Measurements from ENCODE around the gene SLBP.

SLBP gene

GRCh38 chr4:1743551-1743950, 31.4 kb upstream of the SLBP start:
- Histone ChIP-seq H3K4me1 (no peaks in the 10 kb centered on the region), H2AFZ (no peak overlapping the region), H3K4me3 (ENCODE audit: low read depth, low read length) (no peak overlapping the region), H3K9ac (no peak overlapping the region), H3K4me2 (ENCODE audit: low read length) (no peak overlapping the region), H3K36me3 (ENCODE audit: control insufficient read depth, insufficient read depth, low read length) (no peaks in the 10 kb centered on the region), H3K27ac (no peak overlapping the region), H3K79me2 (no peaks in the 10 kb centered on the region), H3K9me3 (ENCODE audit: control insufficient read depth, low read length) (no peaks in the 10 kb centered on the region), H3K27me3 (ENCODE audit: control insufficient read depth, insufficient read depth, low read length) (no peaks in the 10 kb centered on the region)
- no peak for TF ChIP-seq CTCF (IDR thresholded peaks at IDR 0.05)

- no peaks in the 10 kb centered on the region for H3K9me3 ChIP-seq (ENCODE audit: control insufficient read depth, low read length)
- no peak overlapping the region for H2AFZ ChIP-seq
- H3K4me1 ChIP-seq = no peaks in the 10 kb centered on the region
- H3K27ac ChIP-seq = no peak overlapping the region
- no peak overlapping the region for H3K4me2 ChIP-seq (ENCODE audit: low read length)
- H3K27me3 ChIP-seq (ENCODE audit: control insufficient read depth, insufficient read depth, low read length) = no peaks in the 10 kb centered on the region
- no peak overlapping the region for H3K9ac ChIP-seq
- no peak for TF ChIP-seq CTCF (IDR thresholded peaks at IDR 0.05)
- H3K36me3 ChIP-seq (ENCODE audit: control insufficient read depth, insufficient read depth, low read length) = no peaks in the 10 kb centered on the region
- H3K4me3 ChIP-seq (ENCODE audit: low read depth, low read length) = no peak overlapping the region
- H3K79me2 ChIP-seq = no peaks in the 10 kb centered on the region
Observed at GRCh38 chr4:1741208-1741607, 29.1 kb upstream of the SLBP start.

- no peaks in the 10 kb centered on the region for H3K27me3 ChIP-seq (ENCODE audit: control insufficient read depth, insufficient read depth, low read length)
- H3K27ac ChIP-seq = no peak overlapping the region
- no peak overlapping the region for H3K9ac ChIP-seq
- no peak overlapping the region for H3K4me3 ChIP-seq (ENCODE audit: low read depth, low read length)
- H3K36me3 ChIP-seq (ENCODE audit: control insufficient read depth, insufficient read depth, low read length) = no peaks in the 10 kb centered on the region
- H3K4me2 ChIP-seq (ENCODE audit: low read length) = no peak overlapping the region
- H3K79me2 ChIP-seq = no peaks in the 10 kb centered on the region
- H2AFZ ChIP-seq = no peak overlapping the region
- no peak for TF ChIP-seq CTCF (IDR thresholded peaks at IDR 0.05)
- H3K4me1 ChIP-seq = no peaks in the 10 kb centered on the region
- H3K9me3 ChIP-seq (ENCODE audit: control insufficient read depth, low read length) = no peaks in the 10 kb centered on the region
Observed at GRCh38 chr4:1740021-1740545, 28.0 kb upstream of the SLBP start.

GRCh38 chr4:1739358-1739757, 27.2 kb upstream of the SLBP start:
- no peaks in the 10 kb centered on the region for H3K4me1 ChIP-seq
- H3K36me3 ChIP-seq (ENCODE audit: control insufficient read depth, insufficient read depth, low read length) = no peaks in the 10 kb centered on the region
- no peak for TF ChIP-seq CTCF (IDR thresholded peaks at IDR 0.05)
- H3K27me3 ChIP-seq (ENCODE audit: control insufficient read depth, insufficient read depth, low read length) = no peaks in the 10 kb centered on the region
- no peak overlapping the region for H3K4me3 ChIP-seq (ENCODE audit: low read depth, low read length)
- H3K4me2 ChIP-seq (ENCODE audit: low read length) = no peak overlapping the region
- no peak overlapping the region for H3K9ac ChIP-seq
- no peaks in the 10 kb centered on the region for H3K79me2 ChIP-seq
- no peak overlapping the region for H2AFZ ChIP-seq
- H3K9me3 ChIP-seq (ENCODE audit: control insufficient read depth, low read length) = no peaks in the 10 kb centered on the region
- H3K27ac ChIP-seq = no peak overlapping the region

- no peak for TF ChIP-seq CTCF (IDR thresholded peaks at IDR 0.05)
- no peak overlapping the region for H2AFZ ChIP-seq
Observed at GRCh38 chr4:1738410-1738809, 26.3 kb upstream of the SLBP start.

More at GRCh38 chr4:1738410-1738809, 26.3 kb upstream of the SLBP start:
- Histone ChIP-seq H3K79me2 (no peaks in the 10 kb centered on the region), H3K27me3 (ENCODE audit: control insufficient read depth, insufficient read depth, low read length) (no peaks in the 10 kb centered on the region), H3K27ac (no peak overlapping the region), H3K4me1 (no peaks in the 10 kb centered on the region), H3K4me3 (ENCODE audit: low read depth, low read length) (no peak overlapping the region), H3K9ac (no peak overlapping the region), H3K4me2 (ENCODE audit: low read length) (no peak overlapping the region), H3K36me3 (ENCODE audit: control insufficient read depth, insufficient read depth, low read length) (no peaks in the 10 kb centered on the region), H3K9me3 (ENCODE audit: control insufficient read depth, low read length) (no peaks in the 10 kb centered on the region)
